Subcutaneous adipose tissue (tissue), 4 donors: ENCODE measurements around the gene SLC39A12. TPM values are rescaled to one million over a fixed set of nuclear protein-coding genes. Genes with fewer than 3 reads are reported as not detected.

Source experiments
- total RNA-seq, 4 donors: library from RNA; depleted of rRNA; stranded (reverse); fragments of >200 nt; gene quantifications; one replicate each; pipeline ENCODE4 v1.1.0, GENCODE V29; 2016
- TF ChIP-seq, protein P1 (sequence below): fragments of 450-650 bp; IDR thresholded peaks from one replicate; pipeline ENCODE4 v1.5.1; 2016; ENCODE audit warnings: low read depth, mild to moderate bottlenecking, control low read depth, antibody characterized with exemption, moderate library complexity

The SLC39A12 gene
- total RNA-seq, 4 donors from 2014 or later: 0.17 to 0.49 TPM; not detected in 2

GRCh38 chr10:18068401-18068800 lies 116.7 kb downstream of the SLC39A12 start:
- TF ChIP-seq, protein P1, sequence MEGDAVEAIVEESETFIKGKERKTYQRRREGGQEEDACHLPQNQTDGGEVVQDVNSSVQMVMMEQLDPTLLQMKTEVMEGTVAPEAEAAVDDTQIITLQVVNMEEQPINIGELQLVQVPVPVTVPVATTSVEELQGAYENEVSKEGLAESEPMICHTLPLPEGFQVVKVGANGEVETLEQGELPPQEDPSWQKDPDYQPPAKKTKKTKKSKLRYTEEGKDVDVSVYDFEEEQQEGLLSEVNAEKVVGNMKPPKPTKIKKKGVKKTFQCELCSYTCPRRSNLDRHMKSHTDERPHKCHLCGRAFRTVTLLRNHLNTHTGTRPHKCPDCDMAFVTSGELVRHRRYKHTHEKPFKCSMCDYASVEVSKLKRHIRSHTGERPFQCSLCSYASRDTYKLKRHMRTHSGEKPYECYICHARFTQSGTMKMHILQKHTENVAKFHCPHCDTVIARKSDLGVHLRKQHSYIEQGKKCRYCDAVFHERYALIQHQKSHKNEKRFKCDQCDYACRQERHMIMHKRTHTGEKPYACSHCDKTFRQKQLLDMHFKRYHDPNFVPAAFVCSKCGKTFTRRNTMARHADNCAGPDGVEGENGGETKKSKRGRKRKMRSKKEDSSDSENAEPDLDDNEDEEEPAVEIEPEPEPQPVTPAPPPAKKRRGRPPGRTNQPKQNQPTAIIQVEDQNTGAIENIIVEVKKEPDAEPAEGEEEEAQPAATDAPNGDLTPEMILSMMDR: no peak

- TF ChIP-seq, protein P1: no peak
Measured at GRCh38 chr10:18071591-18071990, 119.9 kb downstream of the SLC39A12 start.

DNA sequence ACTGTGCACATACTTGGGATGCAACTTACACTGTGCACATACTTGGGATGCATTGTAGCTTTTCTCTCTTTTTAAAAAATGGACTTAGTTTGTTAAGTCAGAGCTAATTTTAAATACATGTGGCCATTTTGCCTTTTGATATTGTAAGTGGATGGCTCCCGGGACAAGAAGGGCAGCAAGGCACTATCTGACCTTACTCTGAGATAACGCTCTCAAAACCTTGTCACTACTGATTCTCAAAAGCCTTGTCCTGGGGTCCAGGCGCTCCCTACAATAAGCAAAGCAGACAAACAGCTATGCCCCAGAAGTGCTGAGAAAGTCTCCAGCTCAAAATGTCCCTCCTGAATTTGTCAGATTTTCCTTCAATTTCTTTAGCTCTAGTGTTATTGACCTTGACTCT lies 121.6 kb downstream of the SLC39A12 start:
- TF ChIP-seq, protein P1: no peak

DNA sequence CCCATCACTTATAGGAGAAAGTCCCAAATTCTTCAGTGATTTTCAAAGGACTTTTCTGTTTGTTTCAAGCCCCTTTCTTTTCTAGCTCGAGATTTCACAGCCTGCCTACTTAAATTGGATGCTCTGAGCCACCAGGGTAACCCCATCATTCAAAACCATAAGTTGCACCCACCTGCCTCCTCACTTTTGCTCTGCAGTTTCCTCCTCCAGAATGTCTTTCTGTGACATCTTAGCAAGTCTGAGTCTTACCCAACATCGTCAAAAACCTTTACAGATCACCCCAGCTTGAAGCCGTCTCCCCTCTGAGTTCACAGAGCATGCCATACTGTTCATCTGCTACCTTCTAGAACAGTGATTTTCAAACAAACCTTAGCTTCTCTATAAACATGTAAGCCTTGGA lies 124.2 kb downstream of the SLC39A12 start:
- TF ChIP-seq, protein P1: no peak

DNA sequence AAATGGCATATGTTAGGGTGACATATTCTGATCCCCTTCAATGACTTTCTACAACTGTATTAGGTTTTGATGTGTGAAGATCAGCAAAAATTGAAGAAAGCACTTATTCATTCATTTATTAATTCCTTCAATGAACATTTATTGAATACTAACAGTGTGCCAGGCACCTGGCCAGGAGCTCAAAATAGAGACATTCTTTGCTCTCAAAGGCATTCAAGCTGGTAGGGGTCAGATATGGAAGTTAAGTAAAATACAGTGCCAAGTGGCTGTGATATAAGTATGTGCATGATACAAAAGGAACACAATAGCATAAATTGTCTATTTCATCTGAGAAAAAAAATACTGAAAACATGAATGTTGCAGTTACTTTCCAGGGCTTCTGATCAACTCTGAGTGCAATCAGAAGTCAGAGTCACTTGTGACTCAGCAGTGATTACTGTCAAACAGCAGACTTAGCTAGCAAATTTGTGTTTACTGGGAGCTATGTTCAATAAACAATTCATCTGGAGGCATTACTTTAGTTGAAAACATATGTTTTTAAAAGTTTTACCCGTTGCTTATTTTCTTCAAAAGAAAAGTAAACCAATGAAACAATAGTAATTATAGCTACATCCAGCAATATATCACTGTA lies 128.1 kb downstream of the SLC39A12 start:
- TF ChIP-seq, protein P1: no peak

GRCh38 chr10:18082381-18082780 lies 130.7 kb downstream of the SLC39A12 start:
- TF ChIP-seq, protein P1: no peak

GRCh38 chr10:18085855-18086254 lies 134.1 kb downstream of the SLC39A12 start:
- TF ChIP-seq, protein P1: no peak
